ENCODE results near the gene HS3ST6.
"Not testable (repeated sequence)": the region's sequence is repeated elsewhere in the genome, so short reads cannot be mapped to it uniquely, and the experiment has no call there.

Gene HS3ST6

DNA sequence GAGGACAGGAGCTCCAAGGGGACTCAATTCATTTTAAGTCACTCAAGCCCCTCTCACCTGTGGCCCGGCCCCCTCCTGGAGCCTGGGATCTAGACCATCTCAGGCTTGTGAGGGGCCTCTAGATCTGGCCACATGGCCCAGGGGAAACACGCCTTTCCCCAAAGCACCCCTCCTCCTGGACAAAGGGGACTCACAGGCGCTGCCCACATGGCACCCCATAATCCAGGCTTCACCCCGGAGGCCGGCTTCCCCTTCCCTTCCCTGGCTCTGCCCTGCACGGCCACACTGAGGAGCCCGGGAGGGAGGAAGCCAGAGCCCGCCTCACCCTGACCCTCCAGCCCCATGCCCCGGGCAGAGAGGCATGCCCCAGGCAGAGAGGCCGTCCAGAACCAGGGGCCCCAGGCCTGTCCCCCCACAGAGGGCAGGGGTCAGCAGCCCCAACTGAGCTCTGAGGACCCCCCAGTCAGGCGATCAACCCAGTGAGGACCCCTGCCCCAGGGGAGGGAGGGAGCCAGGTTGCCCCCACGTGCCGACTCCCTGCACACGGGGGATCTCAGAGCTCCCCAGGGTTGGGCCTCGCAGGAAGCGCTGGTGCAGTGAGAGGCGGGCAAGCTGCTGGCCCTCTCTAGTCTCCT lies 10.9 kb downstream of the HS3ST6 start:
- no peak for DNase-seq (ENCODE audit: low read depth)

DNA sequence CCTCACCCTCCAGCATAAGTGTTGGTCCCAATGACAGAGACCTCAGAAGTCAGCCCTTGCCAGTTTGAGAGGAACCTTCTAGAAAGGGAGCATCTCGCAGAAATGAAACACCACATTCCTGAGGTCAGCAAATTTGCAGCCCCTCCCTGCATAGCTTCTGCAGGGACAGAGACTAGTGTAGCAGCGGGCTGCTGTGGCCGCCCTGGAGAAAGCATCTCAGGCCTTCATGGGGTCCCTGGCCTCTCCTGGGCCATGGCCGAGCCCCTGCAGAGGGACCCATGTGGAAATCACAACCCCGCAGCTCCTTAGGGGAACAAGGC lies 11.4 kb downstream of the HS3ST6 start:
- no peak for DNase-seq (ENCODE audit: low read depth)

DNA sequence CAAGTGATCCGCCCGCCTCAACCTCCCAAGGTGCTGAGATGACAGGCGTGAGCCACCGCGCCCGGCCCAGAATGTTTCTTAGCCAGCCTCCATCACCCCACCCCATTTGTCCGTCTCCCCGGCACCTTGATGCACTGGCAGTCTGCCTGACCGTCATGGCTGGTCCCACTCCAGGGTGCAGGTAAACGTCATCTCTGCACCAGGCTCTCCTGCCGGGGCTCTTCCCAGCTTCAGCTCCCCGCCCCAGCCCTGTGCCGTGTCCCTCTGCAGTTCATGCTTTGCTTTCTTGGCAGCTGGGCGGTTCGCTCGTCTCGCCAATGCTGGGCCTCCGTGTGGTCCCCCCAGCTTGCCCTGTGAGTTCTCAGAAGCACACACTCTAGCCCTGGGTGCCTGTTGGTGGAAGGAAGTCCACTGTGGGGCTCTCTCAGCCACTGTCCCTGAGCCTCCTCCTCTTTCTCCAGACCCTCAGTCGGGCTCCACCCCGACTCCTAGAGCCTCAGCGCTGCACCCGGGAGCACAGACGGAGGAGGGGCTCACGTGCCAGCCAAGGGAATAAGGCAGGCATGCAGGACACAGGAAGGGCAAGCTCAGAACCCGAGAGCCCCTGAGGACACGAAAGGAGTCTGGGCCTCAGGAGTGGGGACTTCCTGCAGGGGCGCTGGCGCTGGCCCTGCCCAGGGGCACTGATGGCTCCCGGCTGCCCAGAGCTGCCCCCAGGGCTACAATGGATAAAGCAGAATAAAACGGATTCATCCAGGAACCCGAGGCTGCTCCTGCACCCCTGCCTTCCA lies 12.0 kb downstream of the HS3ST6 start:
- no peak for DNase-seq (ENCODE audit: low read depth)

DNA sequence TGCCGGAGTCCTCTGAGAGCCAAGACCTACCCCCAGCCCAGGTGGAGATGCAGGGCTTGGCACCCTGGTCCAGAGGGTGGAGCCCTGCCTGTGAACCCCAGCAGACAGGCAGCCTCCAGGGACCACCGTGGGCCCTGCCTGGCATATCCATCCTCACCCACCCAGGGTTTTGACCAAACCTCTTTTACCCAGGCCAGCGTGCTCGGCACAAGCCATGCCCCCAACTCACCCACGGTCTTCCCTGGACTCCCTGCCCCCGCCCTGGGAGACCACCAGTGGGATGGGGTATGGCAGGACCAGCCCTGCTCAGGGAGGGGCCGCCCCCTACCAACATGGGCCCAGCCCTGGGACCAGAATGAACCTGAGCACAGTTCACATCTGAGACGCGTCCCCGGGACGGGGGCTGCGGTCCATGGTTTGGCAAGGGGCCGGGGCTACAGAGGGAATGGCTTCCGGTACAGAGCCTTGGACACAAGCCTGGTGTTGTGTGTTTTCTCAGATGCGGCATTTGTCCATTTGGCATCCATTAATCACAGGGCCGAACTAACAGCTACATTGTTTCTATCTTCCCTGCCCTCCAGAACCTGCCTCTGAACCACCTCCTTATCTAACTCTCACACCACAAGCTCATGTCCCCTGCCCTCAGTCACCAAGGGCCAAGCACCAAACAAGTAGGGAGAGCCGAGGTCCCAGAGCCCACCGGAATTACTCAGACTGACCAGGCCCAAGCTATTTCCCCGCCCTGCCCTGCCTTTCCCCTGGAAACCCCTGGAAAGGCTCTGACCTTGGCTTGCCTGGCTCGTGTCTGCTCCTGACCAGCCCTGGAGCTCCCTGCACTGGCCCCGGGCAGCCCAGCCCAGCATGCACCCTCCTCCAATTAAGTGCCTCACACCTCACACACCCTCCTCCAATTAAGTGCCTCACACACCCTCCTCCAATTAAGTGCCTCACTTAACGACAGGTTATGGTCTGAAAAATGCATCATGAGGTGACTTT lies 14.1 kb downstream of the HS3ST6 start:
- DNase-seq (ENCODE audit: low read depth) = no peak

DNA sequence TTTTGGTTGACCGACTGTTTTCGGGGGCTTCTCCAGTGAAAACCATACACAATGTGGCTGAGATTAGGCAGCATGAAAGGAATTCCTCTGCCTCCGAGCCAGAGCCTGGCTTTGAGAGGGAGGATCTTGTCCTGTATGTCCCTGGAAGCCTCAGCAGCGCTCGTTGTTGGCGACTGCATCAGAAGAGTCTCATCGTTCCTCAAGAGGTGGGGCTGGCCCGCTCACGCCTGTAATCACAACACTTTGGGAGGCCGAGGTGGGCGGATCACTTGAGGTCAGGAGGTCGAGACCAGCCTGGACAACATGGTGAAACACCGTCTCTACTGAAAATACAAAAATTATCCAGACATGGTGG lies 15.0 kb downstream of the HS3ST6 start:
- no peak for DNase-seq (ENCODE audit: low read depth)

DNA sequence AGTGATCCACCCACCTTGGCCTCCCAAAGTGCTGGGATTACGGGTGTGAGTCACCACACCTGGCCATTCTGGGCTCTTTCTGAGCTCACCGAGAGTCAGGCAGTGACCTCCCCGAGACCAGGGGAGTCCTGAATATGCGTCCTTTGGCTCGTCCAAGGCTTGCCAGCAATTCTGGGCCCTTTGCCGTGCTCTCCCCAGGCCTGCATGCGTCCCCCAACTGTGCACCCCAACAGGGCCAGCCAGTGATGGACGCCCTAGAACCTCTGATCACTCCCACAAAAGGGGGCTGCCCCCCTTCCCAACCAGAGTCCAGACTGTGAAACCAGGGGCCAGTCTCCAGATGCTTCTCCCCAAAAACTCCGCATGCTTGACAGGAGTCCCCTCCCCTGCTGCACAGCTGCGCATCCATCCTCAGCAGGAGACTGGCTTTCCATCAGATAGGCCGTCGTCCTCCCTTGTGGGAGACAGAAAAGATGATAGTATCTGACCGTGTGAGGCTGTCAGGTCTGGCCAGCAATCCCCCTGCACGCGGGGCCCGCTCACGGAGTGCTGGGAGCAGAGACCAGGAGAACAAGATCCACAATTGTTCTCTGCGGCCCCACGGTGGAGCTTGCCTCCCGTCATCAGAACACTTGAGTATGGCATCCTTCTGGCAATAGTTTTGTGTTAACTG lies 15.5 kb downstream of the HS3ST6 start:
- DNase-seq (ENCODE audit: low read depth) = no peak

DNA sequence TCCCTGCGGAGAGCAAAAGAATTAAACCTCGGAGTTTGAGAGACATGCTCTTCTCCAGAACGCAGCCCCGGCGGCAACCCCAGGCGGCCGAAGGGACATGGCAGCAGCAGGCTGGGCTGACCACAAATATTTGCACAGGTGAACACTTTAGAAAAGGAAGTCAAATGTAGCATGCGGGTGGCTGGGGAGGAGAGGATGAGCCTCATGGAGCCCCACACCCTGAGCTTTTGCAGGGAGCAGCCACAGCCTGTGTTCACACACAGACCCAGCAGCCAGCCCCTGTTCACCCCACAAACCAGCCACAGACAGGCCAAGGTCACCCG lies 17.8 kb downstream of the HS3ST6 start:
- DNase-seq (ENCODE audit: low read depth) = no peak

DNA sequence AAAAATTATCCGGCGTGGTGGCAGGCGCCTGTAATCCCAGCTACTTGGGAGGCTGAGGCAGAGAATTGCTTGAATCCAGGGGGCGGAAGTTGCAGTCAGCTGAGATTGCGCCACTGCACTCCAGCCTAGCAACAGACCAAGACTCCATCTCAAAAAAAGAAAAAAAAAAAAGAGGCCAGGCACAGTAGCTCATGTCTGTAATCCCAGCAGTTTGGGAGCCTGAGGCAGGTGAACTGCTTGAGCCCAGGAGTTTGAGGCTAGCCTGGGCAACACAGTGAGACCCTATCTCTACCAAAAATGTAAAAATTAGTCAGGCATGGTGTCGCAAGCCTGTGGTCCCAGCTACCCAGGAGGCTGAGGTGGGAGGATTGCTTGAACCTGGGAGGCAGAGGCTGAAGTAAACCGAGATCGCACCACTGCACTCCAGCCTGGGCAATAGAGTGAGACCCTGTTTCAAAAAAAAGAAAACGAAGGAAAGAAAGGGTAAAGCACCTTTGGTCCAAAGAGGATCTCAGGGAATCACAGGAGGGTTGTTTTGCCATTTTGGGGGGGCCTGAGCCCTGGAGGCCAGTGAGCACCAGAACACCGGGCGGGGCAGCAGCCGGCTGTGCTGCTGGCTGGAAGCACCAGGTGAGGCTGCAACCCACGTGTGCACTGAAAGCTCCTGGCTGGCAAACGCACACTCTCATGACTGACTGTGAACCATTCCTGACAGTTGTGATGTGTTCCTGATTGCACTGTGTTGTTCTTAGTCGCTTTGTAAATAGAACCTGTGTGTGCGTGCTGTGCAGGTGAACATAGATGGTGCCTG lies 18.4 kb downstream of the HS3ST6 start:
- DNase-seq (ENCODE audit: low read depth) = no peak

DNA sequence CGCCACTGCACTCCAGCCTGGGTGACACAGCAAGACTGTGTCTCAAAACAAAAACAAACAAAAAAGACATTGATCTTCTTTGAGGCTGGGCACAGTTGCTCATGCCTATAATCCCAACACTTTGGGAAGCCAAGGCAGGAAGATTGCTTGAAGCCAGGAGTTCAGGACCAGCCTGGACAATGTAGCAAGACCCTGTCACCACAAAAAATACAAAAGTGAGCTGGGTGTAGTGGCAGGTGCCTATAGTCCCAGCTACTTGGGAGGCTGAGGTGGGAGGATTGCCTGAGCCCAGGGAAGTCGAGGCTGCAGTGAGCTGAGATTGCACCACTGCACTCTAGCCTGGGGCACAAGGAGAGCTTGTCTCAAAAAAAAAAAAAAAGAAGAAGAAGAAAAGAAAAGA lies 20.5 kb downstream of the HS3ST6 start:
- DNase-seq (ENCODE audit: low read depth) = not testable (repeated sequence)

DNA sequence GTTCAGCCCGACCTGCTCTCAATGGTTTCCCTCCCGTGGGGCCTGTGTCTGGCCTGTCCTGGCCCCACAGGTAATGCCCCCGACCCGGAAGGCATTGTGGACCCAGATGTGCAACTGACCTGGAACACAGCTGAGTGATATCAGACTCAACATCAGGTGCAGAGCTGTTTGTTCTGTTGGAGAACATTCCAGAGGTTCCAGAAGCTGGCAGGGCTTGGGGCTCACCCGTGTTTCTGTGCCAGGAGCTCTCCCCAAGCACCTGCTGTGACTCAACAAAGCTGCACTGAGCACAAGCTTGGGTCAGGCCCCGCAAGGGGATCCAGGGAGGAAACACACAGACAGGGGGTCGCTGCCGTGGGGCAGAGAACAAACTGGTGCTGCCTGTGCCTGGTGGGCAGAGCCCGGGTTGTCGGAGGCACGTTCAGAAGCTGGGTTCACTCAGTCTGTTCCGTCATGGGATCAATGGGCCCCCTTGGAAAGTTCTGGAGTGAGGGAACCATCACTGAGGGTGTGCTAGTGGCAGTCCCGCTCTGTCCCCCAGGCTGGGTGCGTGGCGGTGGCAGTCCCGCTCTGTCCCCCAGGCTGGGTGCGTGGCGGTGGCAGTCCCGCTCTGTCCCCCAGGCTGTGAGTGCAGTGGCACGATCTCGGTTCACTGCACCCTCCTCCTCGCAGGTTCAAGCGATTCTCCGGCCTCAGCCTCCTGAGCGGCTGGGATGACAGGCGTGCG lies 22.1 kb downstream of the HS3ST6 start:
- no peak for DNase-seq (ENCODE audit: low read depth)

DNA sequence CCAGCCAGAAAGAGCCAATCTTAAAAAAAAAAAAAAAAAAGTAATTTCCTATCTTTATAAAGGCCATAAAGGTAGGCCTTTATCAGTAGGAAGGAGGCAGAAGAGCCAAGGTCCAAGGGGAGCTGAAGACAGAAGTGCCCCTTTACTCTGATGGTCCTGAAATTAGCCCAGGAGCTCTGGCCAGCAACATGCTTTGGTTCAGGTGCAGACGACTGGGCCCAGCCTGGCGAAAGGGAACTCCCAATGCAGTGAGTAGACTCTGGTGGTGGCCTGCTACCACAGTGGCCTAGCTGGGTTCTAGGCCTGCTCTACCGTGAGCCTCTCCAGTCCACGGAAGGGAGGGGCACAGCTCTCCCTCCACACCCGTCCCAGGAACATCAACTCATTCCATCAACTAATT lies 23.1 kb downstream of the HS3ST6 start:
- DNase-seq (ENCODE audit: low read depth) = no peak

DNA sequence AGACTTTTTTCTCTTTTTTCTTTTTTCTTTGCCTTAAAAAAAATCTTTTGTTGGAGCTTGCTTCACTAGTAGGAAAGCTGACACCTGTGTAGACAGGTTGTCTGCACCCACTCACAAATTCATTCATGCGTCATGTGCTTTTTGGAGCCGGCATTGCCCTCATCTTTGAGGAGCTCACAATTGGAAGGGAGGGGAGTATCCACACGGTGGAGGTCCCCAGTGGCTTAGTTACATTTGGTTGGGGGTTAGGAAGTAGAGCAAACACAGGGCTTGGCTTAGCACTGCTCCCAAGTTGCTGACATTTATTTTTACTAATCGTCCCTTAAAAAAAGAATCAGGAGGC lies 27.5 kb downstream of the HS3ST6 start:
- DNase-seq (ENCODE audit: low read depth) = no peak

DNA sequence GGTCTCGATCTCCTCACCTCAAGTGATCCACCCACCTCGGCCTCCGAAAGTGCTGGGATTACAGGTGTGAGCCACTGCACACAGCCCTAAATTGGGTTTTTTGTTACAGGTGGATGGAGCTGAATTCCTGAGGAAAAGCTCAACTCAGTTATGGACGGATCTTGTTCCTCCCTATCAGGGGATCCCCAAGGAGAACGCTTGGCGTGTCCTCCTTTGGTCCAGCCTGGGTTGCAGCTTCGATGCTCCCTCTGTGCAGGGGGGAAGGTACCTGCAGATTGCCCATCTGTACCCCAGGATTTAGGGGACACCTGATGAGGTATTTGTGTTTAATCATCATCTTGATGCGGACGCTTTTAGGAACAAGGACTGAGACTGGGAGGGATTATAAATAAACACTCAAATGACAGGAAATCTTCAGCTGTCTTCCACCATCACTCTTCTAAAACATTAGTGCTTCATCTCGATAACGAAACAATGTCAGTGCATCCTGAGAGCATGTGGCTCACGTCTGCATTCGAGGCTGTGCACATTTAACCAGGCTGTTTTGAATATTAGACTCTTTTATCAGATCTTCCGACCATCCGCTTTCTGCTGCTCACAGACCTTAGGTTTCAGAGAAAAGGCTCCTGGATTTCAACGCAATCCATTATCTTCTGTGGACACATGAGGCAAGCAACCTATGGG lies 28.0 kb downstream of the HS3ST6 start:
- no peak for DNase-seq (ENCODE audit: low read depth)

DNA sequence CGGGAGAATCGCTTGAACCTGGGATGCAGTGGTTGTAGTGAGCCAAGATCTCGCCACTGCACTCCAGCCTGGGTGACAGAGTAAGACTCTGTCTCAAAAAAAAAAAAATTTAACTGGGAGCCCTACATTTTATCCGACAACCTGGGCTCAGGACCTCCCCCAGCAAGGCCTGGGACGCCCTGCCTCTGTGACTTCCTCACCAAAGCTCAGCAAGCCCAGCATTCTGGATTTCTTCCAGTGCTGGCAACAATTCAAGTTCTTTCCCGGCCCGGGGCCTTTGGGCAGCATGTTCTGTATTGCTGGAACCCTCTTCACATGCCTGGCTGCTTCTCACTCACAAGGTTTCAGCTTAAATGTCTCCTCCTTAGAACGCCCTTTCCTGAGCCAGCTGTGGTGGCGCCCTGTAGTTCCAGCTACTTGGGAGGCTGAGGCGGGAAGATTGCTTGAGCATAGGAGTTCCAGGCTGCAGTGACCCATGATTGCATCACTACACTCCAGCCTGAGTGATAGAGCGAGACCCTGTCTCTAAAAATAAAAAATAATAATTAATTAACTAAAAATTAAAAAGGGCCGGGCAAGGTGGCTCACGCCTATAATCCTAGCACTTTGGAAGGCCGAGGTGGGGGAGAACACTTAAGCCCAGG lies 30.4 kb downstream of the HS3ST6 start:
- no peak for DNase-seq (ENCODE audit: low read depth)

DNA sequence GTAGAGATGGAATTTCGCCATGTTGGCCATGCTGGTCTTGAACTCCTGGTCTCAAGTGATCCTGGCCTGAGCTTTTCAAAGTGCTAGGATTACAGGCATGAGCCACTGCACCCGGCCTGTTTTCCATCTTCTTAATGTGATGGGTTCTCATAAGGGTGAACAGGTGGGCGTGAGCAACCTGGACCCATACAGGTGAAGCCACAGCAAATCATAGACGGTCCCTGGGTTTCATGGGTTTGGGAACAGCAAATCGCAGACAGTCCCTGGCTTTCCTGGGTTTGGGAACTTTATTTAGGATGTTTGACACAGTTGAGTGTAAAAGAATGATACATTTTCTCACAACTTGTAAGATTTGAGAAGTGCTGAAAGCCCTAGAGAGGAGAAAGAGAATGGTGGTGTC lies 33.3 kb downstream of the HS3ST6 start:
- no peak for DNase-seq (ENCODE audit: low read depth)

DNA sequence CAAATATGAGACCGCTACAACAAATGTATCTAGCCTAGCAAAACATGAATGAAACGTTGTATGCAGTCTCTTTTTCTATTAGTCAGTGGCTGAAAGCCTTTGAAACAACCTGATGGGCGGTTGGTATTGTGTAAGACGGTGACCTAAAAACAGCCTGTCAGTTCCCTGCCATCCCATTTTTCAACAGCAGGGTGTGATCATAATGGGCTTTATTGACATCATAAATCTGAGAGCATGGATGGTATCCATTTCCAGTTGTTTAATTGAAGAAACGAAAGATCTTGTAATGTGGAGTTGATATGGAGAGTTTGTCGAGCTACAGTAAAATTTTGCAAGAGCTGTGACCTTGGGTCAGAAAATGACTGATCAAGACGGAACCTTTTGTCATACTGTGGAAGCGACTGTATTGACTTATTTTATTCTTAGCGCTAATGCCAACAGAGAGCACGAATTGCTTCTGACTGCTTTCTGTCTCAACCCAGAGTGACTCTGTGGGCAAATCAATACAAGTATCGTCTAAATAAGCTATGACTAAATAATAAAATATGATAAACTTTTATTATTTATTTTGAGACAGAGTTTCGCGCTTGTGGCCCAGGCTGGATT lies 34.0 kb downstream of the HS3ST6 start:
- DNase-seq (ENCODE audit: low read depth) = no peak

DNA sequence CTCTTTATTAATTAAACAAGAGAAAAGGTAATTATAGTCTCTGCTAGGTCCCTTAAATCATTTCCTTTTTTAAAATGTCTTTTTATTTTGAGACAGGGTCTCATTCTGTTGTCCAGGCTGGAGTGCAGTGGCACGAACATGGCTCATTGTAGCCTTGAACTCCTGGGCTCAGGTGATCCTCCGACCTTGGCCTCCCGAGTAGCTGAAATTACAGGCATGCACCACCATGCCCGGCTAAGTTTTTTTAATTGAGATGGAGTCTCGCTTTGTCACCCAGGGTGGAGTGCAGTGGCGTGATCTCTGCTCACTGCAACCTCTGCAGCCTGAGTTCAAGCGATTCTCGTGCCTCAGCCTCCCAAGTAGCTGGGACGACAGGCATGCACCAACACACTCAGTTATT lies 37.0 kb downstream of the HS3ST6 start:
- not testable (repeated sequence) for DNase-seq (ENCODE audit: low read depth)

DNA sequence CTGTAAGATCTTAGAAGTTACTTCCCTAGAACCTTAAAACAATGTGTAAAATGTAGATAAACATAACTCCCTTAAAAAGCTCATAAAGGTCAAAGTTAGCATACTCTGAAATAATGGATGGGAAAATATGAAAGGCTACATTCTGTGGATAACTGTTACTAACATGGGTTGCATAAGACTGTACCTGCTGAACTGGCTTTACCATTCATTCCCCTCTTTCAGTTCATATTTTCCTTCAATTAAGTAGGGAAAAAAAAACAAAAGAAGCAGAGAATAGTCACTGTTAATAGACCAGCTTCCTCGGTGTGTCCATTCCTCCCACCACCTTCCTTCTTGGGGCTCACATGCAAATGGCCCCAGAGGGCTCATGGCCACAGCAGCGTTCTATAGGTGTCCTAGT lies 38.7 kb downstream of the HS3ST6 start:
- DNase-seq (ENCODE audit: low read depth) = no peak

DNA sequence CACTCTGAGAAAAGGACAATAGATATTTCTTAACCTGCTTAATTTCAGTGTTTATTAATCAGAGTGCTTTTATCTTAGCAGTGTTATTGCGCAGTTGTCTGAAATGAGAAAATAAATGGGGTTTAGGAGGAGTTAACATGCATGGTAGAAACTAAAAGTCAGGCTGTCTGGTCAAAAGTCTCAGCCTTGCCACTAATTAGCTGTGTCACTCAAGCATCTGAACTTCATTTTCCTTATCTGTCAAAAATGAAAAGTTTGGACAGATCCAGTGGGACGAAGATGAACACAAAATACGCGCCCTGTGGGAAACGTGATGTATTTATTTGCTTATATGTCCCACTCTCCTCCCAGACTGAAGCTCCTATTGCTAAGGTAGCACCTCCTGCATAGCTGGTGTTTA lies 40.0 kb downstream of the HS3ST6 start:
- DNase-seq (ENCODE audit: low read depth) = no peak

DNA sequence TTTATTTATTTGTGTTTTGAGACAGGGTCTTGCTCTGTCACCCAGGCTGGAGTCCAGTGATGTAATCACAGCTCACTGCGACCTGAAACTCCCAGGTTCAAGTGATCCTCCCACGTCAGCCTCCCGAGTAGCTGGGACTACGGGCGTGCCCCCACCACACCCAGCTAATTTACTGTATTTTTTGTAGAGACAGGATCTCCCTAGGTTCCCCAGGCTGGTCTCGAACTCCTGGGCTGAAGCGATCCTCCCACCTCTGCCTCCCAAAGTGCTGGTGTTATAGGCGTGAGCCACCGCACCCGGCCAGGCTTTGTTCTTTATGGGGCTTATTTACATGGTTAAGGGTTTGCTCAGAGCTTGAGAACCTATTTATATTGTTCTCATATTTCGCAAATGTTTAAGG lies 40.4 kb downstream of the HS3ST6 start:
- no peak for DNase-seq (ENCODE audit: low read depth)
